HG03354 (cell line): ENCODE measurements around the gene MMP8.
A peak's percentile ranks its signal among the peaks of the same experiment; 100 is the strongest.

Source experiments
- ATAC-seq: cut with Tn5 transposase; IDR thresholded peaks from one replicate; pipeline ENCODE4 v1.9.1; 2021; ENCODE audit warnings: mild to moderate bottlenecking; ENCODE audit not compliant: unreplicated experiment, poor library complexity, severe bottlenecking

MMP8 gene

GRCh38 chr11:102729849-102730815 lies 5.4 kb upstream of the MMP8 start:
- no peak for ATAC-seq

- no peak for ATAC-seq
Measured at GRCh38 chr11:102727890-102728289, 3.1 kb upstream of the MMP8 start.

- no peak for ATAC-seq
Measured at GRCh38 chr11:102722821-102723220, 1.9 kb downstream of the MMP8 start.

GRCh38 chr11:102719620-102720277 lies 5.0 kb downstream of the MMP8 start:
- no peak for ATAC-seq

- no peak for ATAC-seq
Measured at GRCh38 chr11:102717280-102717679, 7.5 kb downstream of the MMP8 start.

- peak; percentile 74 for ATAC-seq
Measured at GRCh38 chr11:102716527-102716926, 8.2 kb downstream of the MMP8 start.

GRCh38 chr11:102712137-102712536 lies 12.6 kb downstream of the MMP8 start:
- no peak for ATAC-seq

- ATAC-seq = no peak
Measured at GRCh38 chr11:102709201-102709945, 15.4 kb downstream of the MMP8 start.

GRCh38 chr11:102708654-102709053 lies 16.1 kb downstream of the MMP8 start:
- ATAC-seq = no peak

- no peak for ATAC-seq
Measured at GRCh38 chr11:102705626-102706025, 19.1 kb downstream of the MMP8 start, which contains the start of gene MMP27. MMP27 (minus strand) TSS chr11:102705769; CDS start chr11:102705714, 55 bp downstream.

GRCh38 chr11:102704841-102705240 lies 19.9 kb downstream of the MMP8 start:
- ATAC-seq = no peak

- no peak for ATAC-seq
Measured at GRCh38 chr11:102703826-102704493, 20.8 kb downstream of the MMP8 start.

- ATAC-seq = no peak
Measured at GRCh38 chr11:102695201-102695600, 29.6 kb downstream of the MMP8 start.

- no peak for ATAC-seq
Measured at GRCh38 chr11:102685754-102686153, 39.0 kb downstream of the MMP8 start.

- ATAC-seq = no peak
Measured at GRCh38 chr11:102685338-102685737, 39.4 kb downstream of the MMP8 start.

- ATAC-seq = no peak
Measured at GRCh38 chr11:102683277-102683676, 41.5 kb downstream of the MMP8 start.

GRCh38 chr11:102680945-102681344 lies 43.8 kb downstream of the MMP8 start:
- ATAC-seq = no peak

- ATAC-seq = no peak
Measured at GRCh38 chr11:102678022-102678421, 46.7 kb downstream of the MMP8 start.

- no peak for ATAC-seq
Measured at GRCh38 chr11:102676084-102676483, 48.7 kb downstream of the MMP8 start.

- peak; percentile 67 for ATAC-seq
Measured at GRCh38 chr11:102669664-102670063, 55.1 kb downstream of the MMP8 start.
